Breast epithelium (tissue), 3 donors: ENCODE measurements around the gene TECPR1.

Experiments
- POLR2A ChIP-seq: fragments of 450-650 bp; IDR thresholded peaks from one replicate; pipeline ENCODE4 v1.6.1; 2016; ENCODE audit warnings: antibody characterized with exemption, mild to moderate bottlenecking, moderate library complexity
- POLR2AphosphoS5 ChIP-seq, 3 donors: sonication (generic); formaldehyde crosslinking; IDR thresholded peaks; one replicate each; pipeline ENCODE4 v1.6.1; 2017; ENCODE audit warnings: antibody characterized with exemption in 3 of 3
- TF ChIP-seq, protein P1 (sequence below), 3 donors: fragments of 450-650 bp; IDR thresholded peaks; one replicate each; pipeline ENCODE4 v1.5.1; 2016 to 2017; ENCODE audit warnings: antibody characterized with exemption in 3 of 3, mild to moderate bottlenecking in 3 of 3, moderate library complexity in 3 of 3

DNA sequence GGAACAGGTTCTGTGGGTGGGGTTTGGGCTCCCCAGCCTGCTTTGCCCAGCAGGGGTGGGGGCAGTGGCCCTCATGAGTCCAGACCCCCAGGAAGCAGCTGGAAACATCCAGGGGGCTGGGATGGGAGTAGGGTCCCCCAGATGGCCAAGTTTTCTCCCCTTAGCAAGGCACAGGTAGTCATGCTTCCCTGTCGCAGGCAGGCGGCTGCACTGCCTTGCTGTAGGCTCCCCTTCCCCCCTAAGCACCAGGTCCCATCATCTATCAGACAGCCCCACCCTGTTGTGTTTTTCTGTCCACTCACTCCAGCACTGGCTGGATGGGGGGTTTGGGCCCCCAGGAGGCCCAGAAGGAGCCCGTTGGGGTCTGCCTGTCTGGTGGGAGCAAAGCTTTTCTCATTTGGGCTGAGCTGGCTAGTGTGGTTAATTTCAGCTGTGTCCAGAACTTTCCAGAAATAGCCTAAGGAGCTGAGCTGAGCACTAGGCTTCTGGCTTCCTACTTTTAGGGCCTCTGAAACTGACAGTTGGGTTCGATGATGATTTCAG lies 37.4 kb upstream of the TECPR1 start:
- no peak for TF ChIP-seq POLR2AphosphoS5 (IDR thresholded peaks at IDR 0.05)
- TF ChIP-seq, protein P1, sequence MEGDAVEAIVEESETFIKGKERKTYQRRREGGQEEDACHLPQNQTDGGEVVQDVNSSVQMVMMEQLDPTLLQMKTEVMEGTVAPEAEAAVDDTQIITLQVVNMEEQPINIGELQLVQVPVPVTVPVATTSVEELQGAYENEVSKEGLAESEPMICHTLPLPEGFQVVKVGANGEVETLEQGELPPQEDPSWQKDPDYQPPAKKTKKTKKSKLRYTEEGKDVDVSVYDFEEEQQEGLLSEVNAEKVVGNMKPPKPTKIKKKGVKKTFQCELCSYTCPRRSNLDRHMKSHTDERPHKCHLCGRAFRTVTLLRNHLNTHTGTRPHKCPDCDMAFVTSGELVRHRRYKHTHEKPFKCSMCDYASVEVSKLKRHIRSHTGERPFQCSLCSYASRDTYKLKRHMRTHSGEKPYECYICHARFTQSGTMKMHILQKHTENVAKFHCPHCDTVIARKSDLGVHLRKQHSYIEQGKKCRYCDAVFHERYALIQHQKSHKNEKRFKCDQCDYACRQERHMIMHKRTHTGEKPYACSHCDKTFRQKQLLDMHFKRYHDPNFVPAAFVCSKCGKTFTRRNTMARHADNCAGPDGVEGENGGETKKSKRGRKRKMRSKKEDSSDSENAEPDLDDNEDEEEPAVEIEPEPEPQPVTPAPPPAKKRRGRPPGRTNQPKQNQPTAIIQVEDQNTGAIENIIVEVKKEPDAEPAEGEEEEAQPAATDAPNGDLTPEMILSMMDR (IDR thresholded peaks at IDR 0.05) = no peak
- TF ChIP-seq POLR2A = no peak
